Suppressor macrophage treated with lipopolysaccharide for 1 hour (primary cell): ENCODE results near the gene TSPAN19.
"Not testable (repeated sequence)": the region's sequence is repeated elsewhere in the genome, so short reads cannot be mapped to it uniquely, and the experiment has no call there.

Source experiments
- DNase-seq, 3 donors: peaks; one replicate each; pipeline ENCODE4 v3.0.0-alpha.2; 2020 to 2022

Gene TSPAN19

DNA sequence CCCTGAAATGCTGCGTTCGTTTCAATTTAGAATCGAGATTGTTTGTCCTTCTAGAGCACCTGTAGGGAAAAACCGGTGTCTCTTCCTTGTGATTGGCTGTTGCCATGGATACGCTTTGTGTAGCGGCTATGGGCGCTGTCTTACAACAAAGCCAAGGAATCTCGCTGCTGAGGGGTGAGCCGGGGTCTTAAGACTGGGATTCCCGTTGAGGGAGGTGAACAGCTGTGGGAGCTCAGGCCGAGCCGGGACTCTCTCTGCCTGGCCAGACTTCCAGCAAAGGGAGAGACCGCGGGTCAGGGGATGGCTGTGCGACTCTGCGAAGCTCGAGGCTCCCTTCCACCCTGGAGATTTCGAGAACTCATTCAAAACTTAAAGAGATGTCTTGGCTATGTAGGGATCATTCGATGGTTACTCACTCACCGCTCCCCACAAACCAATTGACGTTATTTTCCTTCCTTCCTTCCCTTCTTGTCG is at the start of gene TSPAN19, which contains the start of gene LRRIQ1:
Gene TSPAN19, minus strand, starts transcription at position 44 of the 474 bp plus-strand sequence. CDS start 6,331 bp downstream, outside the sequence.
Gene LRRIQ1, plus strand, starts transcription at position 118 of the 474 bp plus-strand sequence. CDS start 1,826 bp downstream, outside the sequence.
- DNase-seq, result peak in 2 of 3 donors; percentile 17 to 27

DNA sequence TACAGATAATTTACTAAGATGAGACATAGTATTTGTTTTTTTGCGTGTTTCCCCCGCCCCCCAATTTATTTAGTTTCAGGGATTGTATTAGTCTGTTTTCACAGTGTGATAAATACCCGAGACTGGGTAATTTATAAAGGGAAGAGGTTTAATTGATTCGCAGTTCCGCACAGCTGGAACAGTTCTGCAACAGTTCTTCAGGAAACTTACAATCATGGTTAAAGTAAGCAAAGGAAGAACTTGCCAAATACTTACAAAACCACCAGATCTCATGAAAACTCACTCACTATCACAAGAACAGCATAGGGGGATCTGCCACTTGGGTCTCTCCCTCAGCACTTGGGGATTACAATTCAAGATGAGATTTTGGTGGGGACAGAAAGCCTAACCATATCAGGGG is 49.0 kb upstream of the TSPAN19 start:
- DNase-seq, result no peak

DNA sequence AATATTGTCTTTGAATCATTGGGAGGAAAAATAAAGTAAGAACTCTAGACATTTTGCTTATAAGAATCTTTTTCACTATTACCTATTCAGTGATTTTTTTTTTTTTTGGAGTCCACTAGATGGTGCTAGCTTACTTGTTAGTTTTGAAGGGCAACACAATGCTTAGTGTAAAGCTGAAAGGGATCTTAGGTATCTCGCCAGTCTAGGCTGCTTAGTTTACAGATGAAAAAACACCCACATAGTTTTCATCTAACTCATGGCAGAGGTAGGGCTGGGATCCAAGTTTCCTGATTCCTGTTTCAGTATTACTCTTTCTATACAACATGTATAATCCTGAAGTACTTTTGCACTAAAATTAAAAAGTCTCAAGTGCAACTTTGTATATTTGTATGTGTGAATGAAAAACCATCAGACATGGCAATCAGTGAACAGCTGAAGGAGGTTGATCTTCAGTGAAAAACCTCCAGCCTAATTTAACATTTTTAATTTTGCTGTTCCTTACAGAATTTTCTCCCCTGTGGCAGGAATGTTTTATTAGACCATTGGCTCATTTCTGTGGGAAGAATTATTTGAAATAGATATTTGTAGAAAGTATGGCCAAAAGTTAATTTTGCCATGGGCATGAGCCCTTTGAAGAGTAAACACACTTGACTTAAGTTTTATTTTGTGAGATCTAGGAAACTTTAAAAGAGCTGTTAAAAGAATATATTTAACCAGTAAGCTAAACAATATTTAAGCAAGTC is 40.8 kb upstream of the TSPAN19 start:
- DNase-seq, result peak; percentile 12 to 51 (median 41)

DNA sequence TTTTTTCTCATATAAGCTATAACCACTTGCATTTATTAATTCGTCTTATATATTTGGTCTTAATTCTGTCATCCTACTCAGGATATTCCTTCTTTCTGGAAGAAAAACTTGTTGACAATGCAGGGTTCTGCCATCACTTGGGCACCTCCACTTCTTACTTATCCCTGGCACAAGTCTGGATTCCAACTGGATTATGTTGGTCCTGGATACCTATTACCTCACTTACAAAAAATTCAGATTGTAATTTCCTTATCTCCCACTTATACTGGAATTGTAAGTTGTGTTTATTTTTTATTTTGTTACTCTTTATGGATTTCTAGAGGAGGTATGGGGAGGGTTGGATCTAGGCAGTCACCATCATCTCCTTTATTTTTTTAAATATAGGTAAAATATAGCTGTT is 36.7 kb upstream of the TSPAN19 start:
- no peak for DNase-seq

DNA sequence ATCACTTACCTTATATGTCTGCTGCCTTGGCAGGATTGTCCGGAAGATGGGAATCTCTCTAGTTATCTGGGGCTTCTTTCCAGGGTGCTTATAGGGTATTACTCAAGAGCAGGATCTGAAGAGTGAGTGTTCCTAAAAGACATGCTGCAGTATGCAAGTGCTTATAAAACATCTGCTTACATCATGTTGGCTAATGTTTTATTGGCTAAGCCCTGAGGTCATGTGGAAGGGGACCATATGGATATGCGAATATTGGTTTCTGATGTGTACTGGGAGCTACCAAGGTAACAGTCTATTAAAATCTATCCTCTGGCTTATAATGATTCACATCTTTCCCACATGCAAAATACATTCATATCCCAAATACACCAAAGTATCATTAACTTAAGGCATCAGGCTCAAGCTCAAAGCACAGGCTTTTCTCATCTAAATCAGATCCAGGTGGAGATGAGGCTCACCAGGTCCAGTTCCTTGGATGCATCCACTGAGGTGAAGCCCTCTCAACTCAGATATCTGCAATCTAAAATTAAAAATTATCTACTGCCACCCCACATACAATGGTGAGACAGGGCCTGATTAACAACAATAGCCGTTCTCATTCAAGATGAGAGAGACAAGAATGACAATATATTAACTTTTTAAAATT is 29.9 kb upstream of the TSPAN19 start:
- no peak for DNase-seq

DNA sequence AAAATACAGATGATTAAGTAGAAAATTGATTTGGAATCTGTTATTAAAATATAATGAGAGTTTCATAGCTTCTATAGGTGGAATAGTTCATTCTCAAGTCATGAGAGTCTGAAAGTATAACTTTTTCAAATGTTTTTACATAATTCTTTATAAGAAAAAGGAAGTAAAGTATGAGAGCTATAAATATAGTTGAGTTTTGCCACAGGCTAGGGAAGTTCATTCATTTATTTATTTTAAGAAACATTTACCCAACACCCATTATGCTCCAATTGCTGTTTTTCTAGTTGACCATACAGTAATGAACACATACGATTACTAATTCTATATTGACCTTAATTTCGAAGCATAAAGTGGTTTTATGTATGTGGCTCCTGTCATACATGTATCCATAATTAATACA is 24.8 kb upstream of the TSPAN19 start:
- peak in 2 of 3 donors; percentile 22 to 28 for DNase-seq

DNA sequence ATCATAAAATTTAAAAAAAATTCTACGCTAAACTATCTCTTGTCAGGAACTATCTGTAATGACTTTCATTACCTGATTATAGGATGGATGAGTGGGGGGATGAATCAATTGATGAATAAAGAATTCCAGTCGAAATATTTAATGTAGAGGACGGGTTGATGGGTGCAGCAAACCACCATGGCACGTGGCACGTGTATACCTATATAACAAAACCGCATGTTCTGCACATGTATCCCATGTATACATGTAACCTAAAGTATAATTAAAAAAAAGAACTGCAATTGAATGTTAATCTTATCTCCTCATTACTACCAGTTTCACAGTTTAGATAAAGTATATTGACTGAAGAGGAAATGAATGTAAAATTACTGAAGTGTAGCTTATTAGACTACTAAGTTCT is 23.5 kb upstream of the TSPAN19 start:
- no peak for DNase-seq

DNA sequence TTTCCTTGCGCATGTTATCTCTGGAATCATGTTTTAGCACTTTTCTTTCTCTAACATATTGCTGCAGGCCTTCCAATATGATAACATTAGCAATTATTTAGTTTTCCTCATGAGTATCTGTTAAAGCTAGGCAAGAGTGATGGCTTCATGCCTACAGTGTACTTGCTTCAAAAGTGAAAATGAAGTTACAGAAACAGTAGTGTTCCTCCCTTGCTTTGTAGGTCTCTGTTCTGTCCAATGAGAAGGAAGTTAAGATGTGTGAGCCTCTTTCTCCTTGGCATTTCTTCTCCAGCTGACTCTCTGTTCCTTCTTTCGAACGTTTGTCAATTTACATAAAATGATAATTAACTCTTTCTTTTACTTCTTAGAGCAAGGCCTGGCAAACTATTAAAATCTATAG is 22.3 kb upstream of the TSPAN19 start:
- peak in 2 of 3 donors; percentile 4 to 15 for DNase-seq

DNA sequence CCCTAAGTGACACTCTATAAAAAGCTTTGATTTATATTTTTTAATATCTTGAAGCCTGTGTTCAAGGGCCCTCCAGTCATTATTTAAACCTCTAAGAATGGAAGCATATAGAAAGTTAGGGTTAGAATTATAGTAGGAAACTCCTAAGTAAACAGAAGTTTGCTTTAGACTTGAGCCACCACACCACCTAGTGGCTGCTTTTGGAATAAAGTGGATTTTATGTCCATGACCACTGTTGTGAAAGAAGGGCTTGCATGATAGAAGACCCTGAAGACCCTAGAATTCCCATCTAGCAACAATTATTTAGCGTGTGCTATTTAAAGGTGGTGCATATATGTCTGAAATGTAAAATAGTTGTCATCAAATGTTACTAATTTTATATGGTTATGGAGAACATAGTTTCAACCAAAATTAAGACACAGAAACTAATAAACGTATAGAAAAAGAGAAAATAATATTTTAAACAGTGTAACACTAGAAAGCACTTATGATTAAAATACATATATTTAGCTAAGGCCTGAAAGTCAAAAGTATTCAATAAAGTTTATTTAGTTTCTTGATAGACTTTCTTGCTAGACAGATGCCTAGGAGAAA is 21.4 kb upstream of the TSPAN19 start:
- DNase-seq, result peak; percentile 71 to 81 (median 79)

DNA sequence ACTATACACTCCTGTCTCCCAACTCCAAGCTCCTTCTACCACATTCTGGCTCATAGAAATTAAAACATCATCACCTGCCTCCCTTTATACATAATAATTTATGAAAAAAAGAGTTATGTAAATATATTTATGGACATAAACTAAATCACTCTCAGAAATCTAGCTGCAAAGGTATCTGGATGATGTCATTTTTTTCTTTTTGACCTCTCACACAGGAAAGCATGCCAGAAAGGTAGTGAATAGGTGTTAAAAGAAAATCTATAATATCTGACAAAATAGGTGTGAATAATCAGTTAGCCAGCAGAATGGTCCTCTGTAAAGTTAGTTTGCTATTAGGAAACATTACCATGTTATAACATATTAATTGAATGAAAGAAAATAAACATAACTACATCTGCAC is 7.8 kb upstream of the TSPAN19 start:
- DNase-seq, result no peak

DNA sequence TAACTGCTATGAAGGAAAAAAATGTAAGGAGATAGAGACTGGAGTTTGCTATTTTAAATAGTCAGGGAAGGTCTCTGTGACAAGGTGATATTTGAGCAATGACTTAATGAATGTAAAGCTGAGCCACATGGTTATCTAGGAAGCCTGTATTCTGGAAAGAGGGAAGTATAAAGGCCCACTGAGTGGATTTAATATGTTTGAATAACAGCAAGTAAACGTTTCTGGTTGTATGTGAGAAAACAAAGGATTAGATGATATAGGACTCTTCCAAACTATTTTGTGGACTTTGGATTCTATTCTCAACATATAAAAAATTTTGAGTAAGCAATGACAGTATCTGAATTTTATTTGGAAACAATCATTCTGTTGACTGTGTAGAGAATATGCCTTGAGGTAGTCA is 5.3 kb upstream of the TSPAN19 start:
- no peak for DNase-seq

DNA sequence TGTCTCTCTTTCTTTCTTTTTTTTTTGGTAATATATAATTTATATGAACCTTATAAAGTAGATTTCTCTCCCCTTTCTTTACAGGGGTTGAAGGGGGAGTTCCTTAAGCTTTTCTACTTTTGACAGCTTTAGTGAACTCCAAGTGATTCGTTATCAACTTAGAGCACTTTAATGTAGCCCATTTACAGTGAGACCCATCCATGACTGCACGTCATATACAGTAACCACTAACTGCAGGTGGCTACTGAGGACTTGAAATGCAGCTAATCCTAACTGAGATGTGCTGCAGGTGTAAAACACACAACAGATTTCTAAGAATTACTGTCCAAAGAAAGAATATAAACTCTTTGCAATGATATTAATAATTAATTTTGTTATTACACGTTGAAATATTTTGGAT is 656 bp upstream of the TSPAN19 start:
- DNase-seq, result no peak

DNA sequence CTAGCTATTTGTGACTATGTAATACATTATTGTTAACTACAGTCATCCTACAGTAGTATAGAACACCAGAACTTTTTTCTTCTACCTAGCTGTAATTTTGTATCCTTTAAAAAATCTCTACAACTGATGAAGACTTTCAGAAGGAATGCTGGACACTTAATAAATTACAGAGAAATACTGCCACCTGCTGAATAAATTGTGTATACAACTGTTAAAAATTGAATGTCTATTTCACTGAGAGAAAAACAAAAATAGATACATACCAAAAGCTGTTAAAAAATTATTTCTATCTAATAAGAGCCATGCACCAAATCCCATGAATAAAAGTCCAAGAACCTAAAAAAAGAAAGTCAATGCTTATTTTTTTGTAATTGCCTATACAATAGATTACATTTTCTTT is 6.6 kb downstream of the TSPAN19 start:
- DNase-seq, result peak; percentile 10 to 62 (median 60)

DNA sequence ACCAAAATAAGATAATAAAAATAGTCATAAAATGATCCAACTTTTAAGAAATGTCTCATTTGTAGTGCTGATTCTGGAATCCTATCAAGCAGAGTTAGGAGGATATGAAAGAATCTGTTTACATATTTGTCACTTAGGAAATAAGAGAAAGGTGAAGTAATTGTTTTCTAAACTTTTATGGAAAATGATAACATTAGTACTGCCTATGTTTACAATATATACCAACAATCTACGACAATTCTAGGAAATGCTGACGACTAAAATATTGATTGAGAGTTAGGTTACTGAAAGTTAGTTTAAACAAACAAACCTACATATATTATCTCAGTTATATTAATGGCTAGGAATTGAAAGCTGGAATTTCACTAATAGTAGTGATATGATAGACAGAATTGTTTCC is 18.0 kb downstream of the TSPAN19 start:
- DNase-seq, result no peak

DNA sequence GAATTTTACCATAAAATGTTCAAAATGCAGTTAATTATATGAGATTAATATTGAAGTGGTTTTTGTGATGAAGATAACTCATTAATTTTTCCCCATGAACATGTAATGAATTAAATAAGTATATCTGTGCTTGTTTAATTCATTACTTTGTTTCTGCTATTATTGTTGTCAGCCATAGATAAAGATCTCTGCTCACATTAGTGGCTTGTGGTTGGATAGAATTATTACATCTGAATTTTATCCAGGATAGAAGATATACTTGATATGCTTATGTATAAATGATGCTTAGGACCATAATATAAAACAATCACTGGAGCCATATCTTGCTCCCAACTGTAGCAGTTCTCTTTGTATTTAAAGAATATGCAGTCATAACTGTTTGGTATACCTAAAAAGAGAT is 18.5 kb downstream of the TSPAN19 start:
- DNase-seq, result no peak

DNA sequence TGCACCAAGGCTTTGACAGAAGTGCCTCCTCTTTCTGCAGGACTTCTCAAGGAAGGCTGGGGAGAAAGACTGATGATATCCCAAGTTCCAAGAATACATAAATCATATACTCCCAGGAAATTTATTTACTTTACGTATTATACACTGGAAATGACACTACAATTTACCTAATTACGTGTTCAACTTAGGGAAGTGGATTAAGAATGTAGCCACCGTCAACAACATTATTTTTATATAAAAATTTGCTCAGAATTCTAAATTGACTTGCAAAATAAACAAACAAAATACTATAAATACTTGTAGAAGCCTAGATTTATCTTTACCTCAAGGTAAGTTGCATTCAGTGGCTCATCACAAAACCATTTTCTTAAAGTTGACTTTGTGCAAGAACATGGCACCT is 18.9 kb downstream of the TSPAN19 start:
- no peak for DNase-seq

DNA sequence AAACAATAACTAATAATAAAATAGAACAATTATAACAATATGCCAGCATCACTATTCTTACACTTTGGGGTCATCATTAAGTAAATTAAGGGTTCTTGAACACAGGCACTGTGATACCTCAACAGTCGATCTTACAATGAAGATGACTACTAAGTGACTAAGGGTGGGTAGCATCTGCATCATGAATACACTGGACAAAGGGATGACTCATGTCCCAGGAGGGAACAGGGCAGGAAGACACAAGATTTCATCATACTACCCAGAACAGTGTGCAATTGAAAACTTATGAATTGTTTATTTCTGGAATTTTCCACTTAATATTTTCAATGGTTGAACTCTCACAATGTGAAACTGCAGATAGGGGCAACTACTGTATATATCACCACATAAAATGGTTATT is 19.7 kb downstream of the TSPAN19 start:
- peak; percentile 49 to 70 (median 52) for DNase-seq

DNA sequence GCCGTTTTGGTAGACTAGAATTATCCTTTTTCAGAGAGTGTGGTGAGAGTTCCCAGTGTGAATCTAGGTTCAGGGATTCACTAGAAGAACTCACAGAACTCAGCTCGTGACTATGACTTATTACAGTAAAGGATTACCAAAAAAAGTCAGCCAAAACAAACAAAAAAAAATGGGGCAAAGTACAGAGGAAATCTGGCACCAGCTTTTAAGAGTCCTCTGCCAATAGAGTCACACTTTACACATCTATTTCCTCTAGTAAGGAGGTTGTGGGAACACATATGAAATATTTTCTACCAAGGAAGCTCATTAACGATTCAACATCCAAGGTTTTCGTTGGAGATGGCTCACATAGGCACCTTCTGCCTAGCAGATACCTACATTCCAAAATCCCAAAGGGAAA is 28.2 kb downstream of the TSPAN19 start:
- DNase-seq, result no peak

DNA sequence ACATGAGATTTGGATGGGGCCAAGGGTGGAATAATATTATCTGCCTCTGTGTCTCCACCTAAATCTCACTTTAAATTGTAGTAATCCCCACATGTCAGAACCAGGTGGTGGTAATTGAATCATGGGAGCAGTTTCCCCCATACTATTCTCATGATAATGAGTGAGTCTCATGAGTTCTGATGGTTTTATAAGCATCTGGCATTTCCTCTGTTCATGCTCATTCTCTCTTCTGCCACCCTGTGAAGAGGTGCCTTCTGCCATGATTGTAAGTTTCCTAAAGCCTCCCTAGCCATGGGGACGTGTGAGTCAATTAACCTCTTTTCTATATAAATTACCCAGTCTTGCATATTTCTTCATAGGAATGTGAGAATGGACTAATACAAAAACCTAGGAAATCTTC is 29.9 kb downstream of the TSPAN19 start:
- DNase-seq, result no peak

DNA sequence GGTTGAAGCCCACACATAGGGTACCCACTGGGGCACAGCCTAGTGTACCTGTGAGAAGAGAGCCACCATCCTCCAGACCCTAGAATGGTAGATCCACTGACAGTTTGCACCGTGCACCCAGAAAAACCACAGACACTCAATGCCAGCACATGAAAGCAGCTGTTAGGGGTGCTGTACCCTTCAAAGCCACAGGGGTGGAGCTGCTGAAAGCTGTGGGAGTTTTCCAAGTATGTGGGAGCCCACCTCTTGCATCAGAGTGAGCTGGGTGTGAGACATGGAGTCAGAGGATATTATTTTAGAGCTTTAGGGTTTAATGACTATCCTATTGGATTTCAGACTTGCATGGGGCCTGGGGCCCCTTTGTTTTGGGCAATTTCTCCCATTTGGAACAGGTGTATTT is 30.5 kb downstream of the TSPAN19 start:
- no peak for DNase-seq

DNA sequence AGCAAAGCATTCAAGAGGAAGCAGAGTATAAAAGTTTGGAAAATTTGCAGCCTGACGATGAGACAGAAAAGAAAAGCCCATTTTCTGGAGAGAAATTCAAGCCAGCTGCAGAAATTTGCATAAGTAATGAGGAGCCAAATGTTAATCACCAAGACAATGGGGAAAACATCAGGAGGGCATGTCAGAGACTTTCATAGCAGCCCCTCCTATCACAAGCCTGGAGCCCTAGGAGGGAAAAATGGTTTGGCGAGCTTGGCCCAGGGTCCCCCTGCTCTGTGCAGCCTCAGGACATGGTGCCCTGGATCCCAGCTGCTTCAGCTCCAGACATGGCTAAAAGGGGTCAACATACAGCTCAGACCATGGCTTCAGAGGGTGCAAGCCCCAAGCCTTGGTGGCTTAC is 31.0 kb downstream of the TSPAN19 start:
- not testable (repeated sequence) for DNase-seq

DNA sequence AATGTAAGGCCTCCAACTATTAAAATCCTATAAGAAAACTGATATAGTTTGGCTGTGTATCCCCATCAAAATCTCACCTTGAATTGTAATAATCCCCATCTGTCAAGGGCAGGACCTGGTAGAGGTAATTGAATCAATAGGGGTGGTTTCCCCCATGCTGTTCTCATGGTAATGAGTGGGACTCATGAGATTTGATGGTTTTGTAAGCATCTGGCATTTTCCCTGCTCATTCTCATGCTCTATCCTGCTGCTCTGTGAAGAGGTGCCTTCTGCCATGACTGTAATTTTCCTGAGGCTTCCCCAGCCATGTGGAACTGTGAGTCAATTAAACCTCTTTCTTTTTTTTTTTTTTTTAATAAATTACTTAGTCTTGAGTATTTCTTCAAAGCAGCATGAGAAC is 31.9 kb downstream of the TSPAN19 start:
- DNase-seq, result no peak

DNA sequence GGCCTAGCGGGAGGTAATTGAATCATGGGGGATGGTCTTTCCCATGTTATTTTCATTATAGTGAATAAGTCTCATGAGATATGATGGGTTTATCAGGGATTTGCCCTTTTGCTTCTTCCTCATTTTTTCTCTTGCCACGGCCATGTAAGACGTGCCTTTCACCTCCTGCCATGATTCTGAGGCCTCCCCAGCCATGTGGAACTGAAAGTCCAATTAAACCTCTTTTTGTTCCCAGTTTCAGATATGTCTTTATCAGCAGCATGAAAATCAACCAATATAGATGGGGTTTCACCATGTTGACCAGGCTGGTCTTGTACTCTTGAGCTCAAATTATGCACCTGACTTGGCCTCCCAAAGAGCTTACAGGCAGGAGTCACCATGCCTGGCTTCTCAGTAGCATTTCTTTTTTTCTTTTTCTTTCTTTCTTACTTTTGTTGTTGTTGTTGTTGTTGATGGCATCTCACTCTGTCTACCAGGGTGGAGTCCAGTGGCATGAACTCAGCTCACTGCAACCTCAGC is 33.2 kb downstream of the TSPAN19 start:
- no peak for DNase-seq

DNA sequence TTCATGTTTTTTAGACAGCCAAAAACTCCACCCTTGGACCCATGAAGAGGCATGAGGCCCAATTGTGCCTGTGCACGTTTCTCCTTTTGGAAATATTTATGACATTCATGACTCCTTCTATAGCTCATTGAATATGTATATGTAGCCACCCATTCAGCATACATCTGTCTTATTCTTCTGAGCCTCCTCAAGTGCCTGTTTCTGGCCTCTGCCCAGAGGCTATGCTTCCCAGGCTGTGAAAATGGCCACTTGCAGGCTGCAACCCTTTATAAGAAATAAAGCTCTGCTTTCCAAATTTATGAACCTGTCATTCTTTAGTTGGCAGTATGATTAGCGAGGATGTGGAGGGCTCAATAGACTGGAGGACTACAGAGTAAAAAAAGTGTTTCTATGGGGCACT is 35.3 kb downstream of the TSPAN19 start:
- no peak for DNase-seq
